Stimulated activated CD4-positive, alpha-beta T cell treated with anti-CD3 and anti-CD28 coated beads, Interleukin-4, amount 100 ng/mL, for 1 hour (primary cell): ENCODE data around the gene PCP2.

Experiments used
- DNase-seq: peaks from one replicate; pipeline ENCODE4 v3.0.0-alpha.2; 2020

The PCP2 gene

DNA sequence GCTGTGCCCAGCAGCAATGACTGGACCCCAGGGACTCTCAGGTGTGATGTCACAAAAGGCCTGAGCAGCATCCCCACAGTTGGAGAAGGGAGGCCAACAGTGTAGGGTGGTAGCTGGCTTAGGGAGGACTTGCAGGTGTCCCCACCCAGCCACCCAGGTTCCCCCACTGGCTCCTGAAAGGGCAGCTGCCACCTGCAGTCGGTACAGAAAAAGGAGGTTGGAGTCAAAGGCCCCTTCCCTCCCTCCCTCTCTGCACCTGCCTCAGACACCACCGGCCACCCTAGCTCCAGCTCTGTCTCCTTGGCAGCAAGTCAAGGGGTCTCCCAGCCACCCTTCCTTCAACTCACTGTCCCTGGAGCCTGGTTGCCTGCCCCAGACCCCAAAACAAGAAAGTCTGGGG, at the start of gene PCP2:
Gene PCP2, minus strand, starts transcription at position 22 of the 400 bp plus-strand sequence. CDS start 262 bp downstream, outside the sequence.
- DNase-seq, result no peak

GRCh38 chr19:7682175-7682855, 48.8 kb upstream of the PCP2 start:
- no peak for DNase-seq

DNA sequence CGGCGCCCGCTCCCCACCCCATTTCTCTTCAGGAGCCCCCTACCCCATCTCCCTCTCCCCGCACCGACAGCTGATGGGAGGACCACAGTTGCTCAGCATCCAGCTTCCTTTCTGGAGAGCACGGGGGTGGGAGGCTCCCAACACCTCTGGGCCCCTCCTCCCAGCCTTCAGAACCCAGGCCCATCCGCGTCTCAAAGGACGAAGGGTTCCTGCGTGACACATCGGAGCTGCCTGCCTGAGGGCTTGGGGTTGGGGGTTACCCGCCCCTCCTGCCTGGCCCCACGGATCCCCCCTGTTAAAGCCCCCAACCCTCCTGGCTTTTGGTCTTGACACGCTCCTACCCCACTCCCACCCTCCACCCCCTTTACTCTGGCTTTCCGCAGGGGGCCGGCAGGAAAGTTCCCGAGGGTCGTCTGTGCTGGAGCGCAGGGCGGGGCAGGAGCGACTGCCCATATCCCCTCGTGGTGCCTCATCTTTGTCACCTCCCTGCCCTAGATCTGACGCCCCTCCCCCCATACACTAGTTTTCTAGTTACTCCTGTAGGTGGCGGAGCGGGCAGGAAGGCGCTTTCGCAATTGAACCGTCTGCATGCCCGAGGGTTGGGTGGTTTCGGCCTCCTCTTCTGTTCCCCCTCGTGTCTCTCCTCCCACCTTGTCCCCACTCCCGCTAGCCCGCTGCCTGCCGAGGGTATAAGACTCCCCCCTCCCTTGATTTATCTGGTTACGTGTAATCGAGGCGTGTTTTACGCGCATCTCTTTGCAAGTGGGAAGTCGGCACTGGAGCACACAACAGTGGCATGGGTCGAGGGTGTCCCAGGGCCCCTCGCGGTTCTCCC, 48.0 kb upstream of the PCP2 start:
- DNase-seq, result peak; percentile 80

DNA sequence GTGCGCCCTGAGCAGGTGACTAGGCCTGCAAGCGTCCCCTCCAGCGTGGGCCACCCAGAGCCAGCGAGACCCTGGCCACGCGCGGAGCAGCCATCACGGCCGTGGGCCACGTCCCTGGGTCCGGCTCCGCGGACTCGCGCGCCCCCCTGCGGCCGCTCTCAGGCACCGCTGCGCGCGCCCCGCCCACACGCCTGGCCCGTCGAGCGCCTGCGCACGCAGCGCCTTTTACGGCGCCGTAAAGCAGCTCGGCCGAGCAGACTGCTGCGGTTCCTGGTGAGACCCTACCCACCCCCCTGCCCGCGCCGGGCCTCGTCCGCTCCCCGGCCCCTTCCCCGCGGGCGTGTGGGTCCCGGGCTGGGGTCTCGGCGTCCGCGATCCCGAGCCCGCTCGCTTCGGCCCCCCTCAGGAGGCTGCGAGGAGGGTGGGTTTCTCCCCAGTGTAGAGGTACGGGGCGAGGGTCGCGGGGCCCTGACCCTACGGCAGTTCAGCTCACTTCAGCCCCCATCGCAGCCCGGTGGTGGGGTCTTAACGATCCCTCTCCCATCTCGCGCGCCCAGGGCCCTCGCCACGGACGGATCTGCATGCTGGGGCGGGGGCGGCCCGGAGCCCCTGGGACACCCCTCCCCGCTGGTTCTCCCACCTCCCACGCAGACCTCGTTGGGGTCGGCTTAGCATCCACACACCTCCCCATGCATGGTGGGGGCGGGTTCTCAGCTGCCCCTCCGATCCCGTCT, 47.3 kb upstream of the PCP2 start, which contains the start of gene TRAPPC5:
Gene TRAPPC5, plus strand, starts transcription at position 228 of the 734 bp plus-strand sequence. CDS start 1,421 bp downstream, outside the sequence.
- peak; percentile 88 for DNase-seq

DNA sequence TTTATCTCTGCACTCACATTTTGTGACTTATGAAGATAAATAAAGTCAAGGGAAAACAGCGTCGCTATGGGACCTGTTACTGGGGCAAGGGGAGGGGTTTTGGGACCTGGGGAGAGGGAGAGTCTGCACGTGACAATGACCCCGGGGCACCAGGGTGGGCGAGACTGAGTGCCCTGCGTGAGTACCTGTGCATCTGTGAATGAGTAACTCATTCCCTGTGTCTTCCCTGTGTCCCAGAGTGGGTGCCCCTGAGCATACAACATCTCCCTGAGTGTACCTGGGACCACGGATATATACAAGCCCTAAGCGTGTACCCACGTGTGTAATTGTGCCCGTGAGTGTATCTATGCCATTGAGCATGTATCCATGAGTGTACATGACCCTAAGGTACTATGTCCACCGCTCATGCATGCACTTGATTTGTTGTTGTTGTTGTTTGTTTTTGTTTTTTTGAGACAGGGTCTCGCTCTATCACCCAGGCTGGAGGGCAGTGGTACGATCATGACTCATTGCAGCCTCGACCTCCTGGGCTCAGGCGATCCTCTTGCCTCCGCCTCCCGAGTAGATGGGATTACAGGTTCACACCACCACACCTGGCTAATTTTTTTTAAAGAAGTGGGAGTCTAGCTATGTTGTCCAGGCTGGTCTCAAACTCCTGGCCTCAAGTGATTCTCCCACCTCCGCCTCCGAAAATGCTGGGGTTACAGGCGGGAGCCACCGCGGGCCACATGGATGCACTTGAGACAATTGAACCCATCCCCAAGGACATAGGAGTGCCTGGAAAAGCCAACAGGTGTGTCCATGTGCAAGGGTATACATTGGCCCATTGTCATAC, 46.5 kb upstream of the PCP2 start:
- no peak for DNase-seq

DNA sequence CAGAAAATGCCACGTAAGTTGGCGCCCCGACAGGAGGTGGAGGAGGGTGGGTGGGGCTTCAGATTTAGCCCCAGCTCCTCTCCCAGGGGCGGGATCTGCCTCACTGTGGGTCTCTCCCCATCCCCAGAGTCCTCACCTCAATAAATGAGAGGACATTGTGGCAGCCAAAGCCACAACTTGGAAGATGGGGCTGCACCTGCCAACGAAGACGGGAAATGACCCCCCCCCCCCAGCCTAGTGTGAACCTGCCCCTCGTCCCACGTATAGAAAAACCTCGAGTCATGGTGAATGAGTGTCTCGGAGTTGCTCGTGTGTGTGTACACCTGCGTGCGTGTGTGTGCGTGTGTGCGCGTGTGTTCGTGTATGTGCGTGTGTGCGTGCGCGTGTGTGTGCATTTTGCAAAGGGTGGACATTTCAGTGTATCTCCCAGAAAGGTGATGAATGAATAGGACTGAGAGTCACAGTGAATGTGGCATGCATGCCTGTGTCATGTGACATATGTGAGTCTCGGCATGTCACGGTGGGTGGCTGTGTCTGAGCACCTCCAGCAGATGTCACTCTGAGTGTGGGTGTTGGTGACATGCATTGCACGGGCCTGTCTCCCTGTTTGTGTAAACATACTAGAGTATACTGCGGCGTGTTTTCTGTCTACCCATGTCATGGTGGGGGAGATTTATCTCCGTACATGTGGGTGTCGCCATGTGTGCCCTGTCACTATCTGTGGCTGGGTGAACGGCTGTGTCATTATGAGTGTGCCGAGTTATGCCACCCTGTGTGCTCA, 45.6 kb upstream of the PCP2 start:
- peak; percentile 69 for DNase-seq

DNA sequence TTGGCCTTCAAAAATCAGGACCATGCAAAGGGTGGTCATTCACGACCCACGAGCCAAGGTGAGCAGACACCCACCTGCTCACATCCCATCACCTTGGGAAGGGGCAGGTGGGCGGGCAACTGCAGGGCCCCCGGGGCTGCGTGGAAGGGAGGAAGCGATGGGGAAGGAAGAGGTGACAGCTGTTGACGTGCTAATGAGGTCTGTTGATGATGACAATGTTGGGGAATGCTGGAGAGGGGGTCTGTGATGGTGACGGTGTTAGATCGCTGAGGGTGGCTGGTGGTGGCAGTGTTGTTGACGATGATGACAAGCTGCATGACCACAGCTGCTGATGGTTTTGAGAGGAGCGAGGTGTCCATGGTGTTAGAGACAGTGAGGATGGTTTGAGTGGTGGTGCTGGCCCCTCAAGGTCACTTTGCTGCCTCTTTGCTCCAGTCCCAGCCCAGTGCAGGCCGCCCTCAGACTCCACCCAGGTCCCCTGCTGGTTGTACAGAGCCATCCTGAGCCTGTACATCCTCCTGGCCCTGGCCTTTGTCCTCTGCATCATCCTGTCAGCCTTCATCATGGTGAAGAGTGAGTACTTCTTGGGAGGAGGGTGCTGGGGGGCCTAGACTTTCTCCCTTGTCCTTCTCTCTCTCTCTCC, 44.3 kb upstream of the PCP2 start:
- DNase-seq, result no peak

DNA sequence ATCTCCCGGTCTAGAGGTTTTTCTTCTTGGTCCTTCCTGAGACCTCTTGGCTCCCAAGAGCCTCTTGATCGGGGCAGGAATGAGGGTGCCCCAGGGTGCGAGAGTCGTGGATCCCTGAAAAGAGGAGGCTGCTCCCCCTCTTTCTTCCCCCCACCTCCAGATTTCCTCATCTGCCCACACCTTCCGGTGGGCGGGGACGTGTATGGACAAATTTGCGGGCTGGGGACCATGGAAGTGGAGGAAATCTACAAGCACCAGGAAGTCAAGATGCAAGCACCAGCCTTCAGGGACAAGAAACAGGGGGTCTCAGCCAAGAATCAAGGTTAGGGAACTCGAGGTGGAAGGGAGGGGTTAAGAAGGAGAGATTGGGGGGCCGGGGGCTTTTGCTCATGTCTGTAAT, 43.3 kb upstream of the PCP2 start, which contains the start of gene MCEMP1:
Gene MCEMP1, plus strand, starts transcription at position 237 of the 400 bp plus-strand sequence. Its CDS starts 31 bp downstream, at position 268.
- no peak for DNase-seq

GRCh38 chr19:7676376-7676775, 42.9 kb upstream of the PCP2 start:
- no peak for DNase-seq

DNA sequence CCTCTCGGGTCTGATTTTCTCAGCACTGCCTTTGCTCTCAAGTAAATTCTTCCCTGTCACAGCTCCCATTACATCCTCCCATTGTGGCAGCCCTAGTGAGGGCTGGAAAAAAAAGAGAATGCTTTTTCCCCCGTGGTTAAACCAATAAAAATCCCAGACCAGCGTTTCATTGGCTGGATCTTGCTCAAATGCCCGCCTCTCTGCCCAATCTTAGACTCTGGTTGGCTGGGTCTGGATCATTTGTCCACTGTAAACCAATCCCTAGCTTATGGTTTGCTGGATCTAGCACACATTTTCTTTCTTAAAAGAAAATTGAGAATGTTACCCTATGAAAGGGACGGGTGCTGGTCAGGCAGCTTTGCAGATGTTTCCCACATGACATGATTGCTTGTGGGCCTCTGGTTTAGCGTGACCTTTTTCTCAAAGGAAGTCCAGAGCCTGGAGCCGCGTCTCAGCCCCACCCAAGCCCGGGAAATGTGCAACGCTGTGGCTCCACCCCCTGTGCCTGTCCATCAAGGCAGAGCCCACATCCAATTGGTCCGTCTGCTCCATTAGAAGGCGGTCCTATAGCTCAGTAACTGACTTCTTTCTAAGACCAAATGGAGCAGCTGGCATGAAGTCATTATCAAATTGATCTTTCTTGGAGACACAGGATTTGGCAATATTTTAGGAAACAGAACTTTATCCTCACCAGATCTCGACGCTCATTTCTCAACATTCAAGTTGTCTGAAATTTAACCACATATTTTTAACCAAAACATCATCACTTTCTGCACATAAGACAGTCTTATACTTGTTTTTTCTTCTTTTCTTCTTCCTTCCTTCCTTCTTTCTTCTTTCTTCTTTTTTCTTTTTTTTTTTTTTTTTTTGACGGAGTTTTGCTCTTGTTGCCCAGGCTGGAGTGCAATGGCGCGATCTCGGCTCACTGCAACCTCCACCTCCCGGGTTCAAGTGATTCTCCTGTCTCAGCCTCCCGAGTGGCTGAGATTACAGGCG, 40.8 kb upstream of the PCP2 start:
- peak; percentile 32 for DNase-seq

DNA sequence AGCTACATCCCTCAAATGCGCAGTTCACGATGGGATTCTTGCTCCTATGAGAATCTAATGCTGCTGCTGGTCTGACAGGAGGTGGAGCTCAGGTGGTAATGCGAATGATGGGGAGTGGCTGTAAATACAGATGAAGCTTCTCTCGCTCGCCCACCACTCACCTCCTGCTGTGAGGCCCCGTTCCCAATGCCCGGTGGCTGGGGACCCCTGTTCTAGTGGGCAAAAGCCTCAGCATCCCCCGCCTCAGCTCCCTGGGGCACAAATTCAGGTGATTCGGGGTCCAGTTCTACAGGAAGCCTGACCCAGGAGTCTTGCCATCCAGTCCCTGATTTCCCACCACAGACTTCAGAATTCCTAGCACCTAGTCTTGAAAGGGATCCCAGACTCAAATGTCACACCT, 39.0 kb upstream of the PCP2 start:
- DNase-seq, result no peak

DNA sequence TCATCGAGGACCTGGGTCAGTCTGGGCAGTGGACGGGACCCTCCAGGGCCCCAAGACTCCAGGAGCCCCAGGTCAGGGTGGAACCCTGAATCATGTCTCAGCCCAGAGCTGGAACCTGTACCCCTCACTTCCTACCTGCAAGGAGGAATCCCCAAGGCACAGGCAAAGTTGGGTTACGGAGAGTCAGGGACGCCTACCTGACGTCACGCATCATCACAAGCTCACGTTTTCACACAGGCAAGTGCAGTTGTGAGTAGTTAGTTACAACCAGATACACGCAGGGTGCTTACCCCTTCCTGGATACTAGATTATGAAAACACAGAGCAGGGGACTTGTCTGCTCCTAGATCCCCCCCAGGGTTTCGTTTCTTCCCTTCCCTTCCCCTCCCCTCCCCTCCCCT, 37.3 kb upstream of the PCP2 start:
- no peak for DNase-seq

- DNase-seq, result no peak
Observed at GRCh38 chr19:7670150-7670783, 36.7 kb upstream of the PCP2 start.

DNA sequence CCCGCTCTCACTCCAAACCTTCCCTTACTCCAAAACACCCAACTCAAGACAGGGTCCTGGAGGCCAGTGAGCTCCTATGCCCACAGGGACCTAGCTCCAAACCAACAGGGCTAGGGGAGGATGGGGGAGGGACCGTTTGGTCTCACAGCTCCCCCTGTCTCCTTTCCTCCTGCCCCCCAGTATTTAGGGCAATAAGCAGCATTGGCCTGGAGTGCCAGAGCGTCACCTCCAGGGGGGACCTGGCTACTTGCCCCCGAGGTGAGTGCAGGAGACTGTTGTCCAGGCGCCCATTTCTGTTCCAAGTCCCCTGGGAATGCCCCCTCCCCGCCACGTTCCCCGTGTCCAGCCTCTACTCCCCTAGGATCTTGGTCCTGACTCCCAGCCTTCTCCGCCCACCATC, 36.1 kb upstream of the PCP2 start:
- no peak for DNase-seq

DNA sequence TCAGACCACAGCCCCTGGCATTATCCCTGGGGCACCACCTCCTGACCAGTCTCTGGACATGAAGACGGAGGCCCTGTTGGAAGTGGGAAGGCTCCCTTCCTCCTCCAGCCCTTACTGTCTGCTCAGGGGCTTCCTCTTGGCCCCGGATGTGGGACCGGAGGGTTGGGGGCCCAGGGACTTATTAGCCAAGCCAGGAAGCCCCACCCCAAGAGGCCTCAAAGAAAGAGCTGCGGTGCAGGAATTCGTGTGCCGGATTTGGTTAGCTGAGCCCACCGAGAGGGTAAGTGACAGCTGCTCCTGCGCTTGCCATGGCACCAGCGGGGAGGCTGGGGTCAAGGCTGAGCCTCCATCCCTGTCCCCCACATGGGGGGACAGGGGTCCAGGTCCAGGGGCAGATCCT, 35.3 kb upstream of the PCP2 start, which contains the start of gene RETN:
Gene RETN, plus strand, starts transcription at position 208 of the 400 bp plus-strand sequence. CDS start 278 bp downstream, outside the sequence.
- no peak for DNase-seq

- no peak for DNase-seq
Observed at GRCh38 chr19:7665076-7665475, 31.6 kb upstream of the PCP2 start.

DNA sequence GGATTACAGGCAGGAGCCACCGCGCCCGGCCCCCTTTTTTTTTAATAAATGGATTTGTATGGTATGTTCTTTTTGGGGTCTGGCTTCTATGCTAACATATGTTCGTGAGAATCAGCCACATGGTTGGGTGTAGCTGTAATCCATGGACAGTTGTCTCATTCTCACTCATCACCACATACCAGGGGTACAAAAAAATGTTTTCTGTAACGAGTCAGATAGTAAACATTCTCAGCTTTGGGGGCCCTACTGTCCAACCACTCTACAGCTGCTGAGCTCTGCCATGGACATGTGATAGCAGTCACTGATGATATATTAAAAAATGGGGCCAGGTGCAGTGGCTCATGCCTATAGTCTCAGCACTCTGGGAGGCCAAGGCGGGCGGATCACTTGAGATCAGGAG, 30.2 kb upstream of the PCP2 start:
- no peak for DNase-seq

DNA sequence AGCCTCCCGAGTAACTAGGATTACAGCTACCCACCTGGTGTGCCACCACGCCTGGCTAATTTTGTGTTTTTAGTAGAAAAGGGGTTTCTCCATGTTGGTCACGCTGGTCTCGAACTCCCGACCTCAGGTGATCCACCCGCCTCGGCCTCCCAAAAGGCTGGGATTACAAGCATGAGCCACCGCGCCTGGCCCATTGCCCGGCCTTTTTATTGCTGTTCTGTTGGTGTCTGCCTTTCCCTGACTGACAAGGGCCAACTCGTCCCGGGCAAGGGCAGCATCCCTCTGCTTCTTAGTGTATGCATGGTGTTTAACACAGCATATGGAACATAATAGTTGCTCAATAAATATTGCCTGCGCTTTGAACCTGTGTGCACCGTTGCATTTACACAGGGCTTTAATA, 29.1 kb upstream of the PCP2 start:
- no peak for DNase-seq
